HepG2 (cell line): Measurements from ENCODE around the gene KRTAP5-2. TPM values are rescaled to one million over a fixed set of nuclear protein-coding genes. Genes with fewer than 3 reads are reported as not detected.

Experiments used
- ATAC-seq: fragments of 200-7000 bp; cut with Tn5 transposase; 3 replicates; pipeline ENCODE4 v1.9.1; 2020; ENCODE audit warnings: mild to moderate bottlenecking, moderate library complexity
- BruUV-seq: library from RNA; stranded (reverse); fragments of 400-500 nt; replicated peaks from 2 replicates; lab custom pipeline; 2021; lab: Mats Ljungman, UMichigan
- CTCF ChIA-PET: fragments of 300-600 bp; formaldehyde crosslinking; extraction: SDS; loops from one replicate; lab custom pipeline; 2021; ENCODE audit warnings: low total read pairs, inconsistent platforms, low intra/inter-chr PET ratio; lab: Yijun Ruan, JAX
- POLR2A ChIA-PET: fragments of 350-600 bp; sonication (Branson Sonifier 250); formaldehyde crosslinking; loops from one replicate; lab custom pipeline; 2020; ENCODE audit warnings: antibody characterized with exemption, inconsistent platforms; lab: Yijun Ruan, JAX
- DNase-seq: peaks from one replicate; pipeline ENCODE4 v3.0.0-alpha.2; 2015; ENCODE audit warnings: low spot score
- FAIRE-seq: peaks from 3 replicates; lab custom pipeline; 2011; peaks lifted over from hg19 to GRCh38; lab: Jason Lieb, UNC
- H2AFZ ChIP-seq: one replicate; pipeline ENCODE4 v1.6.1; 2011; ENCODE audit warnings: low read length, inconsistent platforms
- H3K27ac ChIP-seq: fragments of 300-600 bp; 3 replicates; pipeline ENCODE4 v1.8.0; 2011; ENCODE audit warnings: mixed run types, mild to moderate bottlenecking, mixed read lengths, low read length, inconsistent platforms; ENCODE audit not compliant: insufficient read depth; ENCODE audit errors: extremely low read length
- H3K27me3 ChIP-seq, 2 experiments: fragments of 200-600 bp in 1 of 2; 2 replicates in 1 of 2; 3 replicates in 1 of 2; pipeline versions ENCODE4 v1.6.0 to v1.8.0; 2011; ENCODE audit warnings: low read length in 2 of 2, mild to moderate bottlenecking in 2 of 2, moderate library complexity in 2 of 2, inconsistent platforms in 1 of 2; ENCODE audit not compliant: insufficient read depth in 2 of 2, control insufficient read depth in 1 of 2
- H3K36me3 ChIP-seq, 2 experiments: fragments of 200-600 bp in 1 of 2; replicated peaks in 1 of 2; 2 replicates in 1 of 2; 3 replicates in 1 of 2; pipeline versions ENCODE4 v1.5.1 to v1.8.0; 2011; ENCODE audit warnings: low read length in 2 of 2, inconsistent platforms in 1 of 2; ENCODE audit not compliant: insufficient read depth in 2 of 2, control insufficient read depth in 1 of 2
- H3K4me1 ChIP-seq: 2 replicates; pipeline ENCODE4 v1.5.1; 2012; ENCODE audit warnings: low read length, inconsistent platforms; ENCODE audit not compliant: insufficient read depth
- H3K4me2 ChIP-seq: 2 replicates; pipeline ENCODE4 v1.6.0; 2011; ENCODE audit warnings: low read depth, low read length, inconsistent platforms
- H3K4me3 ChIP-seq, 3 experiments: fragments of 200-600 bp in 1 of 3; sonication (generic), shearing (Covaris generic) in 1 of 3; replicated peaks in 1 of 3; 2 replicates each; pipeline ENCODE4 v1.5.1; 2011 to 2016; ENCODE audit warnings: low read length in 3 of 3, inconsistent platforms in 2 of 3, low read depth in 2 of 3, mild to moderate bottlenecking in 2 of 3, control low read depth in 1 of 3, mixed read lengths in 1 of 3; ENCODE audit not compliant: insufficient read depth in 1 of 3
- H3K79me2 ChIP-seq: one replicate; pipeline ENCODE4 v1.6.1; 2011; ENCODE audit warnings: low read length, inconsistent platforms; ENCODE audit not compliant: insufficient read depth
- H3K9ac ChIP-seq: 2 replicates; pipeline ENCODE4 v1.6.0; 2011; ENCODE audit warnings: mild to moderate bottlenecking, low read depth, low read length, inconsistent platforms; ENCODE audit not compliant: insufficient read depth
- H3K9me3 ChIP-seq: 2 replicates; pipeline ENCODE4 v1.5.1; 2012; ENCODE audit warnings: mild to moderate bottlenecking, low read length
- H4K20me1 ChIP-seq: 2 replicates; pipeline ENCODE4 v1.6.0; 2011; ENCODE audit warnings: inconsistent platforms, mild to moderate bottlenecking, low read length, moderate library complexity; ENCODE audit not compliant: insufficient read depth
- ATM ChIP-seq: fragments of 450-650 bp; IDR thresholded peaks from 2 replicates; pipeline ENCODE4 v1.7.1; 2017; ENCODE audit warnings: mild to moderate bottlenecking, borderline replicate concordance
- CENPT ChIP-seq: sonication (generic); formaldehyde crosslinking; IDR thresholded peaks from 2 replicates; pipeline ENCODE4 v1.8.0; 2022; ENCODE audit warnings: low read depth, mild to moderate bottlenecking, moderate library complexity, missing genetic modification reagents
- MIER2 ChIP-seq: IDR thresholded peaks from 2 replicates; pipeline ENCODE4 v1.6.1; 2016; ENCODE audit warnings: missing biosample characterization, missing genetic modification reagents
- PLRG1 ChIP-seq: fragments of 450-650 bp; conservative IDR thresholded peaks from 2 replicates; pipeline ENCODE4 v1.6.1; 2016
- REL ChIP-seq: sonication (generic); formaldehyde crosslinking; conservative IDR thresholded peaks from 2 replicates; pipeline ENCODE4 v1.8.0; 2022; ENCODE audit warnings: mild to moderate bottlenecking, missing genetic modification reagents, moderate library complexity
- SAP130 ChIP-seq: IDR thresholded peaks from 2 replicates; pipeline ENCODE4 v1.6.1; 2016; ENCODE audit warnings: low read depth
- TCF7L2 ChIP-seq: IDR thresholded peaks from 2 replicates; pipeline ENCODE4 v1.6.1; 2011; ENCODE audit warnings: mild to moderate bottlenecking, low read depth, low read length, moderate library complexity
- TMF1 ChIP-seq: sonication (generic); formaldehyde crosslinking; IDR thresholded peaks from 2 replicates; pipeline ENCODE4 v1.8.1; 2022; ENCODE audit warnings: low read depth, missing genetic modification reagents
- TSC22D2 ChIP-seq: sonication (generic); formaldehyde crosslinking; IDR thresholded peaks from 2 replicates; pipeline ENCODE4 v1.5.1; 2020; ENCODE audit warnings: missing genetic modification reagents, mild to moderate bottlenecking, borderline replicate concordance
- ZNF44 ChIP-seq: sonication (generic); formaldehyde crosslinking; IDR thresholded peaks from 2 replicates; pipeline ENCODE4 v1.5.1; 2020; ENCODE audit warnings: mild to moderate bottlenecking, missing genetic modification reagents
- WGBS: methylation state at CpG from one replicate; pipeline ENCODE4 v1.1.6; 2017; ENCODE audit warnings: low lambda C conversion rate; 5-methylcytosine and 5-hydroxymethylcytosine counted together
- in situ Hi-C: cut with HindIII; loops from 2 replicates; pipeline ENCODE4 v1.10.0; 2017; ENCODE audit warnings: low pct_unique_long_range_greater_than_20kb; ENCODE audit not compliant: extremely low pct_ligation_motif_present
- intact Hi-C: fragments of 100-400 bp; cut with micrococcal nuclease; formaldehyde crosslinking; loops from one replicate; pipeline ENCODE4 v1.10.0; 2022; ENCODE audit not compliant: unreplicated experiment
- polyA plus RNA-seq, 8 experiments: library from polyadenylated mRNA; depleted of rRNA in 3 of 8; stranded (reverse) in 7 of 8; unstranded in 1 of 8; fragments of >200 nt; fragmentation: Illumina TruSeq in 4 of 8; extraction: Trizol in 4 of 8; gene quantifications; 2 replicates each; pipeline versions ENCODE4 v1.2.1 to v1.2.3, GENCODE V29; 2011 to 2016; ENCODE audit warnings: low read depth in 4 of 8, missing spikeins in 1 of 8, mixed read lengths in 1 of 8; ENCODE audit not compliant: insufficient read depth in 1 of 8
- total RNA-seq, 5 experiments: library from RNA; depleted of rRNA; stranded (reverse); fragments of >200 nt; fragmentation: Illumina TruSeq; extraction: Trizol; gene quantifications; 2 replicates each; pipeline ENCODE4 v1.2.3, GENCODE V29; 2016; ENCODE audit warnings: low read depth in 1 of 5
- TF ChIP-seq, protein P1 (sequence below): sonication (generic); formaldehyde crosslinking; IDR thresholded peaks from 2 replicates; pipeline ENCODE4 v1.4.0; 2020; ENCODE audit warnings: missing genetic modification reagents

Gene KRTAP5-2
- total and polyA plus RNA-seq, 2 of the 13 experiments (the other 11 are each of a cell fraction or from before 2014, with no cell fraction given) = not detected

DNA sequence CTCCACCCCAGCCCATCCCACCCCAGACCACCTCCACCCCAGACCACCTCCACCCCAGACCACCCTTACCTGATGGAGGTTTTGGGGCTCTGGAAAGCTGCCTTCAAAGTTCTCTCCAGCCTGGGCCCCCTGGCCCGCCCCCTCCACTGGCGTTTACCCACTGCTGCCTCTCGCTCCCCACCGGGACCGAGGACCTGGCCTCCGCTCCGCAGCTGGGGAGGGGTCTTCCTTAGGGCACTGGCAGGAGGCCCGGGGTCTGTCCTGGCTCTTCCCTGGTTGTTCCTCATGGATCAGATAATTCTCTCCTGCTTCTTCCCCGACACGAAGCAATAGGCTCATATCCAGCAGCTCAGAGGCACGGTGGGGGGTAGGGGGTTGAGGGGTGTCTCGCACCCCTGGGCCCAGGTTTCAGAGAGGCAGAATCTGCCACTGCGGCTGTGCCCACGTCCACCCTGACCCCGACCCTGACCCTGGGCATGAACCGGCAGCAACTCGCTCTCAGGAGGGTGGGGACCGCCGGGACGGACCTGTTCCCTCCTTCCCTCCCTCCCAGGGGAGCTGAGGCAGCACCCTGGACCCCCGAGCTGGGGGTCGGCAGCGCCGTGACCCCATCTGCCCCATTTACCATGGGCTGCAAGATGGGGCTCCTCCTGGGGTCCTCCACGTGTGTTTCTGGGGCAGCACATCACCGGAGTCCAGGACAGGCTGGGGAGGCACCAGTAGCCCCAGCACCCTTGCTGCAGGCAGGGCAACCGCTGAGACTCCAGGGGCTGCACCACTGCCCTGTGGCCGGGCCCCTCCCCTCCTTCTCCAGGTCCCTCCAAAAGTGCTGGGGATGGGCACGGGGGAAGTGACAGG lies 44.4 kb upstream of the KRTAP5-2 start:
- Histone ChIP-seq H3K27ac (no peak overlapping the region), H3K79me2 (no peaks in the 10 kb centered on the region), H3K27me3 (peaks cover 8 to 65% of the 10 kb centered on the region in 2 experiments), H3K9me3 (no peaks in the 10 kb centered on the region), H4K20me1 (no peaks in the 10 kb centered on the region), H3K9ac (no peak overlapping the region), H3K4me3 (no peak overlapping the region), H3K4me2 (no peak overlapping the region), H2AFZ (no peak overlapping the region), H3K4me1 (peaks cover 13% of the 10 kb centered on the region), H3K36me3 (no peaks in the 10 kb centered on the region)
- CTCF ChIA-PET = interaction anchor here (0.8 kb wide), 1 partner anchor 188 kb away, joined by 3 read pairs; no protein-coding TSS in a partner anchor
- WGBS = 20% methylated on average over 16 of the region's 29 CpGs
- intact Hi-C loops = no loop called here
- DNase-seq (no peak), FAIRE-seq (no peak), ATAC-seq (no peak)
- no peak for TF ChIP-seq TSC22D2 (CRISPR knock-in tag)
- TF ChIP-seq MIER2 (CRISPR knock-in tag) = no peak
- TF ChIP-seq TCF7L2 = no peak
- TF ChIP-seq CENPT = no peak
- no peak for TF ChIP-seq ATM
- no peak for TF ChIP-seq REL
- TF ChIP-seq TMF1 (CRISPR knock-in tag) = no peak
- TF ChIP-seq, protein P1, sequence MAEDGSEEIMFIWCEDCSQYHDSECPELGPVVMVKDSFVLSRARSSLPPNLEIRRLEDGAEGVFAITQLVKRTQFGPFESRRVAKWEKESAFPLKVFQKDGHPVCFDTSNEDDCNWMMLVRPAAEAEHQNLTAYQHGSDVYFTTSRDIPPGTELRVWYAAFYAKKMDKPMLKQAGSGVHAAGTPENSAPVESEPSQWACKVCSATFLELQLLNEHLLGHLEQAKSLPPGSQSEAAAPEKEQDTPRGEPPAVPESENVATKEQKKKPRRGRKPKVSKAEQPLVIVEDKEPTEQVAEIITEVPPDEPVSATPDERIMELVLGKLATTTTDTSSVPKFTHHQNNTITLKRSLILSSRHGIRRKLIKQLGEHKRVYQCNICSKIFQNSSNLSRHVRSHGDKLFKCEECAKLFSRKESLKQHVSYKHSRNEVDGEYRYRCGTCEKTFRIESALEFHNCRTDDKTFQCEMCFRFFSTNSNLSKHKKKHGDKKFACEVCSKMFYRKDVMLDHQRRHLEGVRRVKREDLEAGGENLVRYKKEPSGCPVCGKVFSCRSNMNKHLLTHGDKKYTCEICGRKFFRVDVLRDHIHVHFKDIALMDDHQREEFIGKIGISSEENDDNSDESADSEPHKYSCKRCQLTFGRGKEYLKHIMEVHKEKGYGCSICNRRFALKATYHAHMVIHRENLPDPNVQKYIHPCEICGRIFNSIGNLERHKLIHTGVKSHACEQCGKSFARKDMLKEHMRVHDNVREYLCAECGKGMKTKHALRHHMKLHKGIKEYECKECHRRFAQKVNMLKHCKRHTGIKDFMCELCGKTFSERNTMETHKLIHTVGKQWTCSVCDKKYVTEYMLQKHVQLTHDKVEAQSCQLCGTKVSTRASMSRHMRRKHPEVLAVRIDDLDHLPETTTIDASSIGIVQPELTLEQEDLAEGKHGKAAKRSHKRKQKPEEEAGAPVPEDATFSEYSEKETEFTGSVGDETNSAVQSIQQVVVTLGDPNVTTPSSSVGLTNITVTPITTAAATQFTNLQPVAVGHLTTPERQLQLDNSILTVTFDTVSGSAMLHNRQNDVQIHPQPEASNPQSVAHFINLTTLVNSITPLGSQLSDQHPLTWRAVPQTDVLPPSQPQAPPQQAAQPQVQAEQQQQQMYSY = no peak
- no peak for TF ChIP-seq ZNF44 (CRISPR knock-in tag)
- no peak for TF ChIP-seq PLRG1
- no peak for TF ChIP-seq SAP130 (CRISPR knock-in tag)
- in situ Hi-C loops = no loop called here
- BruUV-seq = no TSS peak
- POLR2A ChIA-PET = no interaction called here
